SH-SY5Y (cell line): ENCODE data around the gene SYNE2.

Source experiments
- GATA2 ChIP-seq: IDR thresholded peaks from 2 replicates; pipeline ENCODE4 v1.6.1; 2011; ENCODE audit warnings: mild to moderate bottlenecking, low read depth, low read length
- GATA3 ChIP-seq: IDR thresholded peaks from 2 replicates; pipeline ENCODE4 v1.6.1; 2011; ENCODE audit warnings: low read depth, mild to moderate bottlenecking, low read length, moderate library complexity

DNA sequence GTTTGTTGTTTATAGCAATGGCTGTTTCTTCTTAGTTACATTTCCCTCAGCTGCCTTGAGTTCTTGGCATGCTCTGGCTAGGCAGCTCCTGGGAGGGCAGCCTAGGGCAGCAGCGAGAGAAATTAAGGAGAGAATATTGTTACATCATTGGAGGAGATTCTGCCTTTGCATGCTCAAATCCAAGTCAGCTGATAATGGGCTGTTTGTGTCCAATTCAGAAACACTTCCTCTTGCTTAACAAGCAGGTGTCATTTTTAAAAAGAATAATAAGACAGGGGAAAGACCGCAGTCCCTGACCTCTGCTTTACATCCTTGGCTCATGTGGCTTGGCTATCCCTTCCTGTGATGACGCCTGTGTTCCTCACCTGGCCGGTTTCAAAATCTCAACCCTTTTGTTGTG, 364.5 kb downstream of the SYNE2 start:
- no peak for TF ChIP-seq GATA3
- TF ChIP-seq GATA2, result no peak
